ENCODE measurements around the gene MRTFA.

The MRTFA gene

DNA sequence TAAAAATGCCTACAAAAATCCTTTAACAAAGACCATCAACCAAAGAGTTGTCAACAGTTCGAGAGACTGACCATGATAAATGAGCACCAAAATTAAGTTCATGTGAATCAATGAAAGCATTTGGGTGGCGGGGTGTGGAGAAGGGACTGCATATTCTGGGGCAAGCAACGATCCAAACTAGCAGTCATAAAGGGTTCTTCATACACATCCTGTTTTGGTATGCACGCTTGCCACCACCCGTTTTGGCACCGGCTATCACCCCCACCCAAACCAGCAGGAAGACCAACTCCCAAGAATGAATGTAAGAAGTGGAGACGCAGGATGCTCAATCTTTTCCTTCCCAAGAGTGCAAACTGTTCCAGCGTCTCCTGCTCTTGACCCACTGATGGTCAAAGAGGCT, 185.3 kb downstream of the MRTFA start:
- no peak for DNase-seq

DNA sequence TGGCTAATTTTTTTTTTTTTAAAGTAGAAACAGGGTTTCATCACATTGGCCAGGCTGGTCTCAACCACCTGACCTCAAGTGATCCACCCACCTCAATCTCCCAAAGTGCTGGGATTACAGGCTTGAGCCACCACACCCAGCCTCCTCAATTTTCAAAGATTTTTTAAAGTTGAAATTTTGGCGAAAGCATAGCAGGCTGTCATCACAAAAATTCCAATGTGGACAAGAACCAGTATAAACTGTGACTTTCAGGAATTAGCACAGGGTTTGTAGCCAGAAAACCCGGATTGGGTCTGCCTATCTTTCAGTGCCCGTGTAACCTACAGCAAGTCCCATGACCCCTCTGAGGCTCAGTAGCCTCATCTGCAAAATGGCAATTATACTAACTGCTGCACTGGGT, 185.9 kb downstream of the MRTFA start:
- no peak for DNase-seq

GRCh38 chr22:40449676-40450035, 186.9 kb downstream of the MRTFA start:
- no peak for DNase-seq

GRCh38 chr22:40446203-40446602, 190.3 kb downstream of the MRTFA start:
- DNase-seq: no peak

GRCh38 chr22:40444178-40444831, 192.2 kb downstream of the MRTFA start:
- no peak for DNase-seq

- no peak for DNase-seq
Observed at GRCh38 chr22:40443732-40444131, 192.8 kb downstream of the MRTFA start.

GRCh38 chr22:40441761-40442390, 194.6 kb downstream of the MRTFA start:
- no peak for DNase-seq

DNA sequence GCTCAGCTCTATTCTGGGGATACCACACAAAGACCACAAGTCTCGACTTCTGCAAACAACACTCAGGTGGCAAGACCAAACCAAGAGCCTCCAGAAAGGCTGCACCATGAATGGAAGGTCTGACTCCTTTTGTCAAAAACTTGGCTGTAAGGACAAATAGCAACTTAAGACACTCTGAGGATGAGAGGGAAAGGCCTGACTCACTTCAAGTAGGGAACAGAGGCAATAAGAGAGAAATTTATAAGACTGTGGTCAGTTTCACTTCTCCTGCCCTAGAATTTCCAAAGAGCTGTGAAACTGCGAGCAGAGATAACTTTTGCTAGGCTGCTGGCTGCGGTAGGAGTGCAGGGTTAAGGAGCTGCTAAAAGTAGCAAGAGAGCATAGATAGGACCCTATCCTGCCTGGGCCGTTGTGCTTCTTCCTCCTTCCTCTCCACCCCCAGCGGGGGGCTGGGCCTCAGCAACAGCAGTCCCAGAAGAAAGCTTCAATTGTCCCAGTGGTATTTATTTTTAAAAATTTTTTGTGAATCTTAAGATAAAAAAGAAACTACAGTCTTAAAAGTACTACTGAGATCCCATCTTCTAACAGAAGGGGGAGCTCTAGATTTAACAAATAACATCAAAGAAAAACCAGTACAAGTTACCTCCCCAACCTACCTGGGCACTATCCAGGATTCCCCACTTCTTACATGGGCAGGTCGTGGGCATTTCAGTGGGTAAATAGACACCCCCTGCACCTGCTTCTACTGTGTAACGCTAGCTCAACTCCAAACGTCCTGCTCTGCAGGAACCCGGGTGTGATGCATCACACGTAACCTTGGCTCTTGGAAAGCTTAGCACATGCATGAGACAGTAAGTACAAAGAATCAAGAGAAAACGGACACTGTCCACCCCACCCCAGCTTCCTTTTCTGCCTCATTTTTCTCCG, 199.8 kb downstream of the MRTFA start:
- DNase-seq: no peak

DNA sequence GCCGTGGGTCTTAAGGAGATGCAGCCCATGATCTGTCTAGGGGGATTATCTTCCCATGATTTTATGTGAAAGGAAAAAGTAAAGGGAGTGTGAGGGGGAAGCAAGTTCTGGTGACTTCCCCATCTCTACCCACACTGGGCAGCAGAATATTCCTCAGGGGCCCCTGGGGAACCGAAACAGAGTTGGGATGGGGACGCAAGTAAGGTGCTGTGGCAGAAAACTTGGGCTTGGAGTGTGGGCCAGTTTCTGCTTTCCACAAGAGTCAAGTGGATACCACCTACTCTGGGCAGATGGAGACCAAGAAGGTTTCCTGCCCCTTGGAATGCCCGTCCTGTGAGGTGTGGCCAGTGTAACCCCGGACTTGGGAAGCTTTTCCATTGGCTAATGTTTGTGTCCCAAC, 201.8 kb downstream of the MRTFA start:
- no peak for DNase-seq

GRCh38 chr22:40434106-40434505, 202.4 kb downstream of the MRTFA start:
- DNase-seq: no peak

DNA sequence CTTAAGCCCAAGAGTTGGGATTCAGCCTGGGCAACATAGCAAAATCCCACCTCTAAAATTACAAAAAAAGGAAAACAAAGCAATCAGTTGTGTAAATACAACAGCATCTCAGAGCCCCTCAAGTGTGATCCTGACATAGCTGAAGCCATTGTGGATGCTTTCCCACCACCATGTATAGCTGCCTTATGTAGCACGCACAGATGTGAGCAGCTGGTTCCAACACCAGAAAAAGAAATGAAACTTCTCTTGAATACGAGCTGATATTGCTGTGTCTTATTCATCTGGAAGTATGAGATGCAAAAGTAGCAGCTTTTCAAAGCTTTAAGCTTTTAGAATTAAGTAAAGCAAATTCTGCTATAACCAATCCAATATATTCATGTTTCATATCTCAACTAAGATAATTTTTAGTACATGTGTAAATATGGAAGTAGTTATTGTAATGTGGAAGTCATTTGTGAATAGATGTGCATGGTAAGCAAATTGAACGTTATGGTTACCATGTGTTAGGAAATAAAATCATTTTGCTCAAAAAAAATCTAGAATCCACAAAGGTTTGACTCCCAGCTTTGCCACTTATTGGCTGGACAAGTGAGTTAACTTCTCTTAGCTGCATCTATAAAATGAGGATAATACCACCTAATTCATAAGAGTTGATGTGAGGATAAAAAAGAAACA, 203.0 kb downstream of the MRTFA start:
- DNase-seq: no peak

GRCh38 chr22:40432625-40433024, 203.9 kb downstream of the MRTFA start:
- DNase-seq: no peak

GRCh38 chr22:40432157-40432556, 204.4 kb downstream of the MRTFA start:
- no peak for DNase-seq

DNA sequence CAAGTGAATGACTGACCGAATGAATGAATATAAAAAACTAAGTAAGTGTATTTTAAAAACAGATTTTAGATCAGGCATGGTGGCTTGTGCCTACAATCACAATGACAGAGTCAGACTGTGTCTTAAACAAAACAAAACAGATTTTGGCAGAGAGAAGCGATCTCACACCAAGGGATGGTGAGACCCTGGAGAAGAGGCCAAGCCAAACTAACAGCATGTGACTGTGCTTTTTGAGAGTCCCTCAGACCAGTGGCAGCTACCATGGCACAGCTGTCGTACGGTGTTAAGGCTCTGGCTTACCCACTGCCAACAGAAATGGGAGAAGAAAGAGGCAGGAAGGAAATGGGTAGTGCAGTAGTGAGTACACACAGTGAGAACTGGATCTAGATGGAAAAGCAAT, 205.5 kb downstream of the MRTFA start:
- no peak for DNase-seq

- no peak for DNase-seq
Observed at GRCh38 chr22:40429481-40429880, 207.0 kb downstream of the MRTFA start.

DNA sequence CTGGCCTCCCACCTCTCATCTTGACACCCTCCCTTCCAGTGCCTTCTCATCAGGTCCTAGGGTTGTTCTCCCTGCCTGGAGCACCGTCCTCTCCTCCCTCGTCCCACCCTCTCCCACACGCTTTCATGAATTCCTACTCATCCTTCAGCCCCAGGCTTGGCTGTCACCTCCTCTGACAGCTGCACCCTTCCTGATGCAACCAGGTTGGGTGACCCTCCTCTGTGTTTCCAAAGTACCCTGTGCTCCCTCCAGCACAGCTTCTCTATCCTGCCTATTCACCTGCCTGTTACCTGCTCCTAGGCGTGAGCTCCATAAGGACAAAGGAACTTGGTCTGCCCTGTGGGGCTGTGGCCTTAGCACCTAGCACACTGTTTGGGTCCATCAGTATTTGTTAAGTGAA, 207.7 kb downstream of the MRTFA start:
- DNase-seq: no peak

DNA sequence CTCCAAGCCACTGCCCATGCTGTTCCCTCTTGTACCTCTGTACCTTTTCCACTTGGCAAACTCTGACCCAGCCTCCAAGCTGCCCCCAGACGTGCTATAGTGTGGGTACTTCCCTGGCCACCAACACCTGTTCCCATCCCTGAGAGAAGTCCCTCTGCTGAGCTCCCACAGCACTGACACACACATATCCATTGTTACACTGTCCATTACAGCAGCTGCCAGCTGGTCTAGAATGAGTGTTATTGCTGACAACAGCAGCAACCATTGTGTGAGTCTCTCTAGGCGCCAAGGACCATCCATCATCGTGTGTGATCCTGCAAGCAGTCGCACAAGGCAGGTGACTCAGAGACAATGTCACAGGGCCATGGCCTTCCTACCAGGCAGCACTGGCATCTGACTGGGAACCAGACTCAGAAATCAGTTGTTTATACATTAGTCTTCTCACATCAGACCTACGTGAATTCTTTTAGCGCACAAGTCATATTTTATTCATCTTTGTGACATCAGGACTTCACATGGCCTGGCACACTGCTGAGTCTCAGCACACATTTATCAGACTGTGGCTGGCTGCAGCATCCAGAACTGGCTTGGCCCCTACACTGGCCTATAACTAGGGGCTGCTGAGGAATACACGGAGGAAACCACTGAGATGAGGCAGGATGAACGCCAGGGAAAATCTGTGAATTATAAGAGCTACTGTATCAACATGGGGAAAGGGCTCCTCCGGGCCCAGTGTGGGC, 209.8 kb downstream of the MRTFA start:
- no peak for DNase-seq

DNA sequence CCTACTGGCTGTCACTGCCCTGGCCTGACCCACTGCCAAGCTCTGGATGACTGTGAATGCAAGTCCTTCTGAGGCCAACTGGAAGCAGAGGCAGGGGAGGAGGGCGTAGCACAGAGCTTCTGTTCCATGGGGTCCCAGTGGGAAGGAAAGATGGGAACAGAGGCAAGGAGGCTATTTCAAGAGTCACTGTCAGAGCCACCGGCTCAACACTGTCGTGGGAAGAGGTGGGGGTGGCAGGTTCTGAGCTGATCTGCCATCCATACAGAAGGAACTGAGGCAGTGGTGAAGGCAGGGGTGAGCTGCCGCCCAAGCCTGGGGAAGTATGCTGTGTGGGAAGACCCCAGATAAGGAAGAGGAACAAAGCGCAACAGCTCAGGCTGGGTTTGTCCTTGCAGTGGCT, 211.4 kb downstream of the MRTFA start:
- no peak for DNase-seq

- DNase-seq: no peak
Observed at GRCh38 chr22:40423882-40424640, 212.5 kb downstream of the MRTFA start.

DNA sequence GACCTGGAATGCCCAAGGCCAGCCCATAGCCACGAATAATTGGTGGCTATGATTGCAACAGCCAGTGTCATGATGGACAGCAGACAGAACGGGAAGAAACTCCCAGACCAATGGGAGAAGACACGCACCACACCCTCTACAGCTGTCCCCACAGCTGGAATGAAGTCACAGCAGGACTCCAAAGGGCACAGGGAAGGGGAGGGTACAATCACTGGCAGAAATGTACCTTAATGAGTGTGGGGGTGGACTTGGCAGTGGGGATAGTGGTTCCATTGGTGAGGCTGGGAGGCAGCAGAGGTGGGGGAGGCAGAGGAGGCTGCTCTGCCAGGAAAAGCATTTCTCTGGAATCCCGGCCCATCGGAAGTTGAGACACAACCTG, 213.2 kb downstream of the MRTFA start:
- no peak for DNase-seq

DNA sequence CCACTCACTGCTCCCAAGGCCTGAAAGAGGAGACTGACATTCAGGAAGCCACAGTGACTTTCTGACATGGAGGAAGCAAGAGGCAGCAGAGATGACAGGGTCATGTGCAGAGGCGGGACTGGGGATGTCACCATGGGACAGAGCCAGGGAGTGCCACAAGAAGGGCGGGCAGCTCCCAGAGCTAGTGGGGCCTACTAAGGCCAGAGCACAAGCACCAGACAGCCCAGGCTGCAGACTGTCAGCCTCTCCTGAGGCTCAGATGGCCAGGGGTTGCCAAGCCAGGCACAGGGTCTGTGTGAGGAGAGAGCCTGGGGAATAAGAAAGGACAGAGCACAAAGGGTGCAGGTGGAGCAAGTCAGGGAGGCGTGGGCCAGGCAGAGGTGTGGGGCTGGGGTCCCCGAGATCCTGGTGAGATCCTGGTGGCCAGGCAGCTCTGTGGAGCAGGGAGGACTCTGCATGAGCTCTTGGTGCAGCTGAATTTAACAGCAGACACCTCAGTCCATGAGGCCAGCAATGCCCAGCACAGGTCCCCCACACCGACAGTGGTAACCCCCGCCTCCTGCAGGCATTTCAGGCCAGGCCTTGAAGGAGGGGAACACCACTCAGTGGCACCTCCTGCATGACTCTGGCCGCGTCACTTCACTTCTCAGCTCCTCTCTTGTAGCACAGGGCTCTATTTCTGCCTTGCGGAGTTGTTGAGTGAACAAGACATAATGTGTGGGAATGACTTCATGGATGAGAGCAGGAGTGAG, 213.8 kb downstream of the MRTFA start:
- no peak for DNase-seq
